HL-60 (cell line): ENCODE measurements around the gene ZMIZ1.

ENCODE experiments used
- CTCF ChIP-seq: IDR thresholded peaks from one replicate; pipeline ENCODE4 v1.5.1; 2011; ENCODE audit warnings: low read length, control low read depth, inconsistent platforms; ENCODE audit not compliant: insufficient read depth
- GABPA ChIP-seq: IDR thresholded peaks from 2 replicates; pipeline ENCODE4 v1.6.1; 2012; ENCODE audit warnings: low read depth
- POLR2AphosphoS5 ChIP-seq: IDR thresholded peaks from 2 replicates; pipeline ENCODE4 v1.6.1; 2012; ENCODE audit warnings: low read depth
- REST ChIP-seq: IDR thresholded peaks from 2 replicates; pipeline ENCODE4 v1.6.1; 2012; ENCODE audit warnings: low read depth; ENCODE audit not compliant: insufficient replicate concordance
- SPI1 ChIP-seq: IDR thresholded peaks from 2 replicates; pipeline ENCODE4 v1.6.1; 2012; ENCODE audit warnings: low read depth, mild to moderate bottlenecking, borderline replicate concordance

GRCh38 chr10:79231908-79232307 is 163.1 kb downstream of the ZMIZ1 start:
- no peak for TF ChIP-seq CTCF
- TF ChIP-seq SPI1 = no peak
- TF ChIP-seq REST = no peak
- no peak for TF ChIP-seq POLR2AphosphoS5
- TF ChIP-seq GABPA = no peak
